Panc1 (cell line): Measurements from ENCODE around the gene MID1IP1.

Source experiments
- CTCF ChIP-seq: fragments of 450-650 bp; IDR thresholded peaks from 2 replicates; pipeline ENCODE4 v1.5.1; 2017; ENCODE audit warnings: mild to moderate bottlenecking
- POLR2AphosphoS5 ChIP-seq: IDR thresholded peaks from 2 replicates; pipeline ENCODE4 v1.6.1; 2012; ENCODE audit warnings: mild to moderate bottlenecking, low read depth, low read length, moderate library complexity
- REST ChIP-seq, 2 experiments: IDR thresholded peaks; 2 replicates each; pipeline ENCODE4 v1.6.1; 2011 to 2012; ENCODE audit warnings: low read depth in 2 of 2, control low read depth in 1 of 2, low read length in 1 of 2, mild to moderate bottlenecking in 1 of 2, moderate library complexity in 1 of 2; ENCODE audit not compliant: insufficient read depth in 1 of 2
- SIN3A ChIP-seq: IDR thresholded peaks from 2 replicates; pipeline ENCODE4 v1.6.1; 2012; ENCODE audit warnings: low read depth, mild to moderate bottlenecking, low read length, moderate library complexity, borderline replicate concordance; ENCODE audit not compliant: insufficient read depth
- TCF7L2 ChIP-seq: IDR thresholded peaks from 2 replicates; pipeline ENCODE4 v1.6.1; 2011; ENCODE audit warnings: mild to moderate bottlenecking, low read depth, low read length, inconsistent platforms

- no peak for TF ChIP-seq CTCF
- no peak for TF ChIP-seq SIN3A
- TF ChIP-seq POLR2AphosphoS5: no peak
- no peak for TF ChIP-seq REST (IDR thresholded peaks at IDR 0.05; ENCODE audit: insufficient read depth in 1 of 2, low read depth in 2 of 2, low read length in 1 of 2)
- TF ChIP-seq TCF7L2: no peak
Measured at GRCh38 chrX:38848671-38849455, 47.6 kb downstream of the MID1IP1 start.
